Smooth muscle cell (in vitro differentiated cells): ENCODE data around the gene NDRG2. TPM values are rescaled to one million over a fixed set of nuclear protein-coding genes. Genes with fewer than 3 reads are reported as not detected.
A peak's percentile ranks its signal among the peaks of the same experiment; 100 is the strongest.

ENCODE experiments used
- DNase-seq: peaks from one replicate; lab custom pipeline; 2025; ENCODE audit not compliant: unreplicated experiment; lab: John Stamatoyannopoulos, UW
- H2AFZ ChIP-seq: fragments of 200-600 bp; sonication (generic); 2 replicates; pipeline ENCODE4 v1.6.0; 2016; ENCODE audit warnings: antibody characterized with exemption, low read depth, mild to moderate bottlenecking
- H3F3A ChIP-seq: fragments of 200-600 bp; sonication (generic); 2 replicates; pipeline ENCODE4 v1.6.0; 2017; ENCODE audit warnings: antibody characterized with exemption, low read depth
- H3K27ac ChIP-seq: fragments of 200-600 bp; sonication (generic); 2 replicates; pipeline ENCODE4 v1.5.1; 2016; ENCODE audit warnings: low read depth, mild to moderate bottlenecking
- H3K27me3 ChIP-seq: fragments of 200-600 bp; sonication (generic); 2 replicates; pipeline ENCODE4 v1.6.1; 2016; ENCODE audit warnings: low read depth, mild to moderate bottlenecking
- H3K36me3 ChIP-seq: fragments of 200-600 bp; sonication (generic); 2 replicates; pipeline ENCODE4 v1.5.1; 2016; ENCODE audit warnings: low read depth
- H3K4me1 ChIP-seq: fragments of 200-600 bp; sonication (generic); 2 replicates; pipeline ENCODE4 v1.5.1; 2016; ENCODE audit warnings: low read depth
- H3K4me2 ChIP-seq: fragments of 200-600 bp; sonication (generic); 2 replicates; pipeline ENCODE4 v1.6.0; 2016; ENCODE audit warnings: mild to moderate bottlenecking
- H3K4me3 ChIP-seq: fragments of 200-600 bp; sonication (generic); 2 replicates; pipeline ENCODE4 v1.5.1; 2016; ENCODE audit warnings: mild to moderate bottlenecking
- H3K79me2 ChIP-seq: fragments of 200-600 bp; sonication (generic); 2 replicates; pipeline ENCODE4 v1.6.0; 2016; ENCODE audit warnings: low read depth, mild to moderate bottlenecking
- H3K9ac ChIP-seq: fragments of 200-600 bp; sonication (generic); 2 replicates; pipeline ENCODE4 v1.6.0; 2016; ENCODE audit warnings: low read depth
- H3K9me3 ChIP-seq: fragments of 200-600 bp; sonication (generic); replicated peaks from 2 replicates; pipeline ENCODE4 v1.5.1; 2016; ENCODE audit warnings: low read depth
- H4K20me1 ChIP-seq: fragments of 200-600 bp; sonication (generic); 2 replicates; pipeline ENCODE4 v1.6.0; 2016; ENCODE audit warnings: low read depth
- CTCF ChIP-seq: fragments of 200-600 bp; sonication (generic); IDR thresholded peaks from 2 replicates; pipeline ENCODE4 v1.5.1; 2017; ENCODE audit warnings: borderline replicate concordance, mild to moderate bottlenecking, antibody characterized with exemption; ENCODE audit not compliant: insufficient read depth, poor library complexity, severe bottlenecking
- WGBS: methylation state at CpG from one replicate; pipeline ENCODE4 v1.1.7; 2016; ENCODE audit warnings: low lambda C conversion rate; 5-methylcytosine and 5-hydroxymethylcytosine counted together
- polyA plus RNA-seq: library from polyadenylated mRNA; unstranded; fragments of >200 nt; fragmentation: Nextera tagmentation; extraction: Ambion mirVana; gene quantifications from 2 replicates; pipeline ENCODE4 v1.2.1, GENCODE V29; 2016
- total RNA-seq: library from RNA; depleted of rRNA; stranded (reverse); fragments of >200 nt; gene quantifications from 2 replicates; pipeline ENCODE4 v1.2.3, GENCODE V29; 2014

NDRG2 gene
- total and polyA plus RNA-seq, 2 experiments from 2014 or later = 31.1 to 48.4 TPM

- H3K9me3 ChIP-seq = no peaks in the 10 kb centered on the region
- no peaks in the 10 kb centered on the region for H3K36me3 ChIP-seq
- no peak overlapping the region for H3K4me2 ChIP-seq
- 92% methylated on average over 1 of the region's 1 CpG for WGBS
- H3K27me3 ChIP-seq = no peaks in the 10 kb centered on the region
- H3K79me2 ChIP-seq = no peaks in the 10 kb centered on the region
- H3K27ac ChIP-seq = no peak overlapping the region
- H2AFZ ChIP-seq = no peak overlapping the region
- no peaks in the 10 kb centered on the region for H3K4me1 ChIP-seq
- TF ChIP-seq CTCF = no peak
- H3K9ac ChIP-seq = no peak overlapping the region
- H3K4me3 ChIP-seq = no peak overlapping the region
- no peak for DNase-seq
- no peaks in the 10 kb centered on the region for H3F3A ChIP-seq
- H4K20me1 ChIP-seq = no peaks in the 10 kb centered on the region
Measured at GRCh38 chr14:20978687-20979086, 46.2 kb downstream of the NDRG2 start.

- Histone ChIP-seq H3K36me3 (no peaks in the 10 kb centered on the region), H3K9me3 (no peaks in the 10 kb centered on the region), H3K4me3 (no peak overlapping the region), H3K9ac (no peak overlapping the region), H2AFZ (no peak overlapping the region), H4K20me1 (no peaks in the 10 kb centered on the region), H3K79me2 (no peaks in the 10 kb centered on the region), H3K4me1 (peaks cover 3% of the 10 kb centered on the region), H3K27ac (no peak overlapping the region), H3F3A (peaks cover 6% of the 10 kb centered on the region), H3K4me2 (no peak overlapping the region), H3K27me3 (no peaks in the 10 kb centered on the region)
- no peak for TF ChIP-seq CTCF
- WGBS = 100% methylated on average over 1 of the region's 1 CpG
- no peak for DNase-seq
Measured at GRCh38 chr14:20976291-20976690, 48.6 kb downstream of the NDRG2 start.

- TF ChIP-seq CTCF = no peak
- 88% methylated on average over 3 of the region's 3 CpGs for WGBS
Measured at GRCh38 chr14:20973501-20973900, 51.4 kb downstream of the NDRG2 start.

GRCh38 chr14:20971705-20972021 lies 53.2 kb downstream of the NDRG2 start:
- no peaks in the 10 kb centered on the region for H3K79me2 ChIP-seq
- no peaks in the 10 kb centered on the region for H3K36me3 ChIP-seq
- no peaks in the 10 kb centered on the region for H3K27me3 ChIP-seq
- H2AFZ ChIP-seq = peak overlapping the region; percentile 93
- H3F3A ChIP-seq = peaks cover 6% of the 10 kb centered on the region
- no peaks in the 10 kb centered on the region for H4K20me1 ChIP-seq
- no peaks in the 10 kb centered on the region for H3K9me3 ChIP-seq
- H3K4me2 ChIP-seq = peak overlapping the region; percentile 91
- TF ChIP-seq CTCF = no peak
- peaks cover 3% of the 10 kb centered on the region for H3K4me1 ChIP-seq
- H3K9ac ChIP-seq = peak overlapping the region; percentile 28
- peak overlapping the region; percentile 62 for H3K27ac ChIP-seq
- no peak for DNase-seq
- H3K4me3 ChIP-seq = peak overlapping the region; percentile 63
- 7% methylated on average over 8 of the region's 8 CpGs for WGBS

More at GRCh38 chr14:20973501-20973900, 51.4 kb downstream of the NDRG2 start:
- Histone ChIP-seq H3F3A (peaks cover 6% of the 10 kb centered on the region), H3K9ac (no peak overlapping the region), H2AFZ (no peak overlapping the region), H4K20me1 (no peaks in the 10 kb centered on the region), H3K27ac (no peak overlapping the region), H3K4me1 (peaks cover 3% of the 10 kb centered on the region), H3K9me3 (no peaks in the 10 kb centered on the region), H3K79me2 (no peaks in the 10 kb centered on the region), H3K36me3 (no peaks in the 10 kb centered on the region), H3K4me2 (no peak overlapping the region), H3K27me3 (no peaks in the 10 kb centered on the region), H3K4me3 (no peak overlapping the region)
- DNase-seq = no peak
